Chondrocyte (in vitro differentiated cells): Measurements from ENCODE around the gene SORCS1. TPM values are rescaled to one million over a fixed set of nuclear protein-coding genes. Genes with fewer than 3 reads are reported as not detected.

Experiments
- DNase-seq: peaks from one replicate; pipeline ENCODE4 v3.0.0; 2021; ENCODE audit warnings: mixed read lengths, low spot score
- H3K27ac Mint-ChIP-seq: one replicate; pipeline ENCODE4 v1.8.0; 2021; ENCODE audit warnings: mild to moderate bottlenecking, moderate library complexity, mixed read lengths; ENCODE audit not compliant: unreplicated experiment
- H3K27me3 Mint-ChIP-seq: 2 replicates; pipeline ENCODE4 v1.8.0; 2021; ENCODE audit warnings: low read depth, mixed read lengths
- H3K36me3 Mint-ChIP-seq: 2 replicates; pipeline ENCODE4 v1.8.0; 2021; ENCODE audit warnings: low read depth, mixed read lengths
- H3K4me1 Mint-ChIP-seq: 2 replicates; pipeline ENCODE4 v1.8.0; 2021; ENCODE audit warnings: low read depth, mild to moderate bottlenecking, mixed read lengths
- H3K4me3 Mint-ChIP-seq: one replicate; pipeline ENCODE4 v1.8.0; 2021; ENCODE audit warnings: mild to moderate bottlenecking, moderate library complexity, mixed read lengths; ENCODE audit not compliant: unreplicated experiment
- H3K9me3 Mint-ChIP-seq: 2 replicates; pipeline ENCODE4 v1.8.0; 2021; ENCODE audit warnings: low read depth, mixed read lengths
- total RNA-seq: library from RNA; stranded (reverse); gene quantifications from 3 replicates; pipeline ENCODE4 v1.2.1, GENCODE V29; 2021
- TF ChIP-seq, protein P1 (sequence below): fragments of 200-600 bp; sonication (generic); IDR thresholded peaks from 2 replicates; pipeline ENCODE4 v1.5.0; 2021; ENCODE audit warnings: antibody characterized with exemption, mild to moderate bottlenecking, moderate library complexity

Gene SORCS1
- total RNA-seq, 1 donor from 2014 or later, result not detected

DNA sequence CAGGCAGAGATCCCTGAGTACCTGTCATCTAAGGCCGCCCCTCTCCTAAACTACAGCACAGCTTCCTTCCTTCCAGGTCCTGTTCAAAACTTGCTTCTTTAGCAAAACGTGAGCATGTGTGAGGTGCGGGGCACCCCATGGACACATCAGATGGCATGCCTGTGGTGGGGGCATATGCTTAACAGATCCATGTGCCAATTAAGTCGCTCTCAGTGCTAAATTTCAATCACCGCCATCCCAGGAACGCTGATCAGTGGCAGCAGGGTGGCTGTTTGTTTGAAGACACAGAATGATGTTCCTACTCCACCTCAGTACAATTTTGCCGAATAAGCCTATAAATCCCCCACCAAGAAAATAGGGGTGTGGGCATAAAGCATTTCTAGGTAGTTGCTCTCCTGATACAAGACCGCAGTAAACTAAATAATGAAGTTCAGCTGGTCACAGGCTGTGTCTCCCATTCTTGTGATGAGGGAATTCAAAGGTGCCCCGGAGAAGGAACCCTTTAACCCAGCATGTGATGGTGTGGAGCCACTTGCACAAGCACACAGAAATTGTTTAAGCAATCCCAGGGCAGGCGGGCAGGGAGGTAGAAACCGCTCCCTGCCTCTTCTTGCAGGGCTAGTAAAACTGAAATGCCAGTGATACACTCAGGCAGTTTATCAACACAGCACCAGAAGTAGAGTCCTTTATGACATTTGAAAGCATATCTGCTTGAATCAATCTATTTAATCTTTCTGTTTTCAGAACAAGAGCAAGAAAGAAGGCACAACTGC lies 205.7 kb downstream of the SORCS1 start:
- H3K36me3 Mint-ChIP-seq, result no peaks in the 10 kb centered on the region
- no peaks in the 10 kb centered on the region for H3K9me3 Mint-ChIP-seq
- H3K4me3 Mint-ChIP-seq, result no peak overlapping the region
- H3K27me3 Mint-ChIP-seq, result peaks cover 5% of the 10 kb centered on the region
- no peaks in the 10 kb centered on the region for H3K4me1 Mint-ChIP-seq
- H3K27ac Mint-ChIP-seq, result no peak overlapping the region
- no peak for DNase-seq
- TF ChIP-seq, protein P1, sequence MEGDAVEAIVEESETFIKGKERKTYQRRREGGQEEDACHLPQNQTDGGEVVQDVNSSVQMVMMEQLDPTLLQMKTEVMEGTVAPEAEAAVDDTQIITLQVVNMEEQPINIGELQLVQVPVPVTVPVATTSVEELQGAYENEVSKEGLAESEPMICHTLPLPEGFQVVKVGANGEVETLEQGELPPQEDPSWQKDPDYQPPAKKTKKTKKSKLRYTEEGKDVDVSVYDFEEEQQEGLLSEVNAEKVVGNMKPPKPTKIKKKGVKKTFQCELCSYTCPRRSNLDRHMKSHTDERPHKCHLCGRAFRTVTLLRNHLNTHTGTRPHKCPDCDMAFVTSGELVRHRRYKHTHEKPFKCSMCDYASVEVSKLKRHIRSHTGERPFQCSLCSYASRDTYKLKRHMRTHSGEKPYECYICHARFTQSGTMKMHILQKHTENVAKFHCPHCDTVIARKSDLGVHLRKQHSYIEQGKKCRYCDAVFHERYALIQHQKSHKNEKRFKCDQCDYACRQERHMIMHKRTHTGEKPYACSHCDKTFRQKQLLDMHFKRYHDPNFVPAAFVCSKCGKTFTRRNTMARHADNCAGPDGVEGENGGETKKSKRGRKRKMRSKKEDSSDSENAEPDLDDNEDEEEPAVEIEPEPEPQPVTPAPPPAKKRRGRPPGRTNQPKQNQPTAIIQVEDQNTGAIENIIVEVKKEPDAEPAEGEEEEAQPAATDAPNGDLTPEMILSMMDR, result no peak

DNA sequence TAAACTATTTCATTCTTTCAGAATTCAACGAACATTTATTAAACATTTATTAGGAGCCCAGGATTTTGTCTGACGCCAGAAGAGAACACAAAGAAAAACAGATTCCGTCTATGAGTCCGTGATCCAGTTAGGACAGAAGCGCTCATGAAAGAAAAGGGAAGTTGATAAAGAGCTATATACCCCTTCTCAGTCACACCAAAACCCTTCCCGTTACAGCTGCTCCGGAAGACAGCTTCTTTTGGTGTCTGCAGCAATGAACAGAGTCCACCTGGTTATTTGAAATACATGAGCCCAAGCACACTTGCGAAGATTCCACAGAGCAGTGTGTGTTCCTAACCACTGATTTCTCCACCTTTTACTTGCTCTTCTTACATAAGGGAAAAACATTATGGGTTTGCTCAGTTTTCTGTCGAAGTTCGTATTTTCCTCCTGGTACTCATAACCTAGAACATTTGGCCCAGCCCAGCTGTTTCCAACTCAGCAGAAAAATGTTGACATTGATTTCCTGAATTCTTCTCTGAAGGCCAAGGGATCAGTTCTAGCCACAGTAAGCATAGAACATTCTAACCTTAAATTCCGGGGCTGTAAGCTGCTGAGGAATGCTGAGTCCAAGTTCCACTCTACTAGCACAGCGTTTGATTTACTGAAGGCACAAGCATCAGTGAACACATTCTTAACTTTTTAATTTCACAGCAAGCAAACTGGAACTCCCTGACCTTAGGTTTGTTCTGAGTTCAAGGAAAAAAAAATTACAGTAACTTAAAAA lies 206.5 kb downstream of the SORCS1 start:
- Mint-ChIP-seq H3K9me3 (no peaks in the 10 kb centered on the region), H3K27ac (no peak overlapping the region), H3K36me3 (no peaks in the 10 kb centered on the region), H3K4me1 (no peaks in the 10 kb centered on the region), H3K27me3 (peaks cover 5% of the 10 kb centered on the region), H3K4me3 (no peak overlapping the region)
- TF ChIP-seq, protein P1, result no peak
- no peak for DNase-seq

DNA sequence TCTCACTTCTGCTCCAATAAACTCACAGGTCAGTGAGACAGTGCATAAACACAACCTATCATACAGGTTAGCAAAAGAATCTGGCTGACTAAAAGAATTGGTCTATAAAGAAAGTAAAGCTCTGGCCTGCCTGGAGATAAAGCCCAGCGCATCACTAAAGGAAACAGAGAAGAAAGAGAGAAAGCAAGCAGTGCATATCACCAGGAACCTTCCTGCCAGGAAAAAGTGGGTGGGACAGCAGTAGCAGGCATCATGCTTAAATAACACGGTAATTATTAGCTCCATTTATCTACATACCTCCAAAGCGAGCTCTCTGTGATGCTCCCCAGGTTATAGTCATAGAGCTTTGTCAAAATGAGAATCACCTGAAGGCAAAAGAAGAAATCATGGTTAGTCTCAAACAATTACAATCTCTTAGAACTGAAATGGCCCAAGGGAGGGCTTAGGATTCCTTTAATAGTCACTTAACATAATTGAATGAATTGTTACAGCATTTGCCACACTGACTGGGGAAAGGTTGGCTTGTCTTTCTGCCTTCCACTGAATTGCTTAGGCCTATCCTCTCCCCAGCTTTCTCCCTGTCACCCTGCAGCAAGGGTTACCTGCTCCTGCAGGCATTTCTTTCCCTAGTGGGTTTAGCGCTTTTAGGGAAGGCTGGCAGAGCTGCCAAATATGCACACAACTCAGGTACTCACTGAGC lies 208.1 kb downstream of the SORCS1 start:
- H3K27ac Mint-ChIP-seq, result no peak overlapping the region
- no peaks in the 10 kb centered on the region for H3K4me1 Mint-ChIP-seq
- H3K4me3 Mint-ChIP-seq, result no peak overlapping the region
- TF ChIP-seq, protein P1, result no peak
- peaks cover 5% of the 10 kb centered on the region for H3K27me3 Mint-ChIP-seq
- no peaks in the 10 kb centered on the region for H3K36me3 Mint-ChIP-seq
- no peak for DNase-seq
- peaks cover 3% of the 10 kb centered on the region for H3K9me3 Mint-ChIP-seq

DNA sequence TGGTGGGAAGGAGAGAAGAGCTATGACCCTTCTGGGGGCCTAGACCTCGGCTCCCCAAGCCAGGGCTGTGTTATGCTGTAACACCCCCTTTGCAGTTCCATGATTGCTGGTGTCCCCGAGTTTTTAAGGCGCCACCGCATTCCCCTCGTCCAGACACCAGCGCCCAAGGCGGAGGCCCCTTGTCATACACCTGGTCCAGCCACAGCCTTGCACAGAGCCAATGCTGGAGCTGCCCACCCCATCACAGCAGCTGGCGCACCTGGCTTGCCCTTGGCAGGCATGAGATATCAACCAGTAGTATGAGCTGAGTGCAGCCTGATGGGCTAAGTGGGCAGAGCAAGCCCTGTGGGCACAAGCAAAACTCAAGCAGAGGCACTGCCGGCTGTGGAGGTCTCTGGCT lies 209.4 kb downstream of the SORCS1 start:
- Mint-ChIP-seq H3K4me1 (no peaks in the 10 kb centered on the region), H3K9me3 (peaks cover 7% of the 10 kb centered on the region), H3K27me3 (peaks cover 5% of the 10 kb centered on the region), H3K4me3 (no peak overlapping the region), H3K27ac (no peak overlapping the region), H3K36me3 (no peaks in the 10 kb centered on the region)
- TF ChIP-seq, protein P1, result no peak
- no peak for DNase-seq

DNA sequence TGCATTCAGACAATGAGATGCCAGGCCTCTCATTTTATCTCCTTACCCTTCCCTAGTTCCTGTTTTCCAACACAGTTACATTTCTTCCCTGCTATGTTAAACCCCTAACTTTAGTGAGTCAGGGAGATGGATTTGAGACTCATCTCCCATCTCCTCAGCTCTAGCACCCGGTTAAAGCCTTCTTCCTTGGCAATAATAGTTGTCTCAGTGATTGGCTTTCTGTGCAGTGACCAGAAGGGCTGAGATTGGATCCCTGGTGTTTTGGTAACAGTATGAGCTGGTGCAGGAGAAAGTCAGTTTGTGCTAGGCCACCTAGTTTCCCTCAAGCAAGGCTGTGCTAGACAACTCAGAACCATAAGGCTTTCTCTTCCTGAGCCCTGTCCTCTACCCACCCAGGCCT lies 212.5 kb downstream of the SORCS1 start:
- TF ChIP-seq, protein P1, result no peak
- Mint-ChIP-seq H3K27me3 (no peaks in the 10 kb centered on the region), H3K4me1 (no peaks in the 10 kb centered on the region), H3K36me3 (no peaks in the 10 kb centered on the region), H3K27ac (no peak overlapping the region), H3K9me3 (peaks cover 7% of the 10 kb centered on the region), H3K4me3 (no peak overlapping the region)
- no peak for DNase-seq
